ENCODE results near the gene CACNA2D3.
A peak's percentile ranks its signal among the peaks of the same experiment; 100 is the strongest.

The CACNA2D3 gene

GRCh38 chr3:55000953-55001352 lies 878.6 kb downstream of the CACNA2D3 start:
- H3K9ac ChIP-seq (ENCODE audit: low read length): no peak overlapping the region
- no peaks in the 10 kb centered on the region for H3K36me3 ChIP-seq (ENCODE audit: control insufficient read depth, insufficient read depth, low read length, severe bottlenecking)
- H3K9me3 ChIP-seq (ENCODE audit: control insufficient read depth, low read length): no peaks in the 10 kb centered on the region
- peaks cover 20% of the 10 kb centered on the region for H3K4me1 ChIP-seq (ENCODE audit: control insufficient read depth, insufficient read depth, low read length)
- H3K27me3 ChIP-seq (replicated peaks; ENCODE audit: control insufficient read depth, insufficient read depth, low read length): peaks cover 2% of the 10 kb centered on the region
- H3K4me3 ChIP-seq (ENCODE audit: low read length): no peak overlapping the region
- DNase-seq (ENCODE audit: low read depth): no peak

- Histone ChIP-seq H3K9me3 (ENCODE audit: control insufficient read depth, low read length) (no peaks in the 10 kb centered on the region), H3K4me1 (ENCODE audit: control insufficient read depth, insufficient read depth, low read length) (peaks cover 20% of the 10 kb centered on the region), H3K36me3 (ENCODE audit: control insufficient read depth, insufficient read depth, low read length, severe bottlenecking) (no peaks in the 10 kb centered on the region), H3K9ac (ENCODE audit: low read length) (no peak overlapping the region), H3K27me3 (replicated peaks; ENCODE audit: control insufficient read depth, insufficient read depth, low read length) (peaks cover 2% of the 10 kb centered on the region), H3K4me3 (ENCODE audit: low read length) (no peak overlapping the region)
- no peak for DNase-seq (ENCODE audit: low read depth)
Observed at GRCh38 chr3:55002416-55002930, 880.1 kb downstream of the CACNA2D3 start.

DNA sequence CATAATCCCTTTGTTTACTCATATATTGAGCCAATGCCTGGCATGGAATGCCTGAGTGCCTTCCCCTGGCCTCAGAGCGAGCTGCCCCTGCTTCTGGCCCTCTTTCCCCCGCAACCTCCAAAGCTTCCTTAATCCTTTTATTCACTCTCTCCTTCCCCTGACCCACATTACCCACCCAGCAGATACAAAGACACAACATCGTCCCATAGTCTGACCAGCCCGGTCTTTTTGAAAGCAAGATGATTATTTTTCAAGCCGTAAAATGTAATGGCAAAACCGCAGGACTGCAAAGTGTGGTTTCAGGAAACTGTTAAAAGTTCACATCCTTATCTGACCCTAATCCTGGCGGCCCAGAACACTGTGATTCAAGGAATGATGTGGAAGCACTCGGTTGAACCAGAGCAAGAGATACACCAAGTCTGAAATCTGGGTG lies 883.9 kb downstream of the CACNA2D3 start:
- H3K9ac ChIP-seq (ENCODE audit: low read length): no peak overlapping the region
- H3K4me3 ChIP-seq (ENCODE audit: low read length): no peak overlapping the region
- no peaks in the 10 kb centered on the region for H3K9me3 ChIP-seq (ENCODE audit: control insufficient read depth, low read length)
- H3K36me3 ChIP-seq (ENCODE audit: control insufficient read depth, insufficient read depth, low read length, severe bottlenecking): no peaks in the 10 kb centered on the region
- no peaks in the 10 kb centered on the region for H3K4me1 ChIP-seq (ENCODE audit: control insufficient read depth, insufficient read depth, low read length)
- peaks cover 2% of the 10 kb centered on the region for H3K27me3 ChIP-seq (replicated peaks; ENCODE audit: control insufficient read depth, insufficient read depth, low read length)
- DNase-seq (ENCODE audit: low read depth): no peak

DNA sequence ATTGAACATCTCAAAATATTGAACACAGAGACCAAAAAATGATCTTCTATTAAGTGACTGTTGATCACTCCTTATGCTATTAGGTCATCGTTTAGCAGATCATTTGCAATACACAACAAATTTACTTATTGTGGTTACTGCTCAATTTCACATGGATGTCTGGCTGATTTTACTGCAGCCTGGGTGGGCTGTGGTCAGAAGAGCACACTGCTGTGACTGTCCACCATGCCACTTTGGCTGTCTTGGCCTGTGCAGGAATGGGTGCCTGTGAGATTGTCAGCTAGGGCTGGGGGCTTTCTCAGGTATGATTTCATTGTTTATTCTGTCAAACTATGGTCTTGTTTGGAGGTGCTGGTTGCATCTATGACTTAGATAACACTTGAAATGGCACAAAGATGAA lies 885.6 kb downstream of the CACNA2D3 start:
- no peaks in the 10 kb centered on the region for H3K4me1 ChIP-seq (ENCODE audit: control insufficient read depth, insufficient read depth, low read length)
- H3K9me3 ChIP-seq (ENCODE audit: control insufficient read depth, low read length): no peaks in the 10 kb centered on the region
- H3K27me3 ChIP-seq (replicated peaks; ENCODE audit: control insufficient read depth, insufficient read depth, low read length): no peaks in the 10 kb centered on the region
- no peak for DNase-seq (ENCODE audit: low read depth)
- no peak overlapping the region for H3K4me3 ChIP-seq (ENCODE audit: low read length)
- no peaks in the 10 kb centered on the region for H3K36me3 ChIP-seq (ENCODE audit: control insufficient read depth, insufficient read depth, low read length, severe bottlenecking)
- H3K9ac ChIP-seq (ENCODE audit: low read length): no peak overlapping the region

- Histone ChIP-seq H3K9ac (ENCODE audit: low read length) (no peak overlapping the region), H3K36me3 (ENCODE audit: control insufficient read depth, insufficient read depth, low read length, severe bottlenecking) (no peaks in the 10 kb centered on the region), H3K9me3 (ENCODE audit: control insufficient read depth, low read length) (no peaks in the 10 kb centered on the region), H3K27me3 (replicated peaks; ENCODE audit: control insufficient read depth, insufficient read depth, low read length) (no peaks in the 10 kb centered on the region), H3K4me3 (ENCODE audit: low read length) (no peak overlapping the region), H3K4me1 (ENCODE audit: control insufficient read depth, insufficient read depth, low read length) (no peaks in the 10 kb centered on the region)
- no peak for DNase-seq (ENCODE audit: low read depth)
Observed at GRCh38 chr3:55009372-55009771, 887.0 kb downstream of the CACNA2D3 start.

DNA sequence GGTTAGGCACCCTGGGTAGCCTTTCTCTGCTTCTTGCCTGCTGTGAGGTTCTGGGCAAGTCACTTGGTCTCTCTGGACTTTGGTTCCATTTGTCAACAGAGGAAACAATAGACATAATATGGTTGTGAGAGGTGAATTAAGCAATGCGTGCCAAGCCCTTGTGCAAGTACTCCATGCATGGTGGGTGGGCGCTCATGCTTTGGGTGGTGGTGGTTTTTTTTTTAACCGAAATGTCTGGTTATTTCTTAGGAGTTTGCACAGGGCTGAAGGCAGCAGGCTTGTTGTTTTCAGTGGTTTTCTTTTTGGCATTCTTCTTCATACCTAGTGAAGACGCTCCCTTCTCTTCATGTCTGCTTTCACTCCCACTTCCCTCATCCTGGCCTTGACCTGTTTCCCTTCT lies 889.7 kb downstream of the CACNA2D3 start:
- Histone ChIP-seq H3K36me3 (ENCODE audit: control insufficient read depth, insufficient read depth, low read length, severe bottlenecking) (no peaks in the 10 kb centered on the region), H3K9ac (ENCODE audit: low read length) (no peak overlapping the region), H3K4me3 (ENCODE audit: low read length) (no peak overlapping the region), H3K4me1 (ENCODE audit: control insufficient read depth, insufficient read depth, low read length) (peaks cover 4% of the 10 kb centered on the region), H3K27me3 (replicated peaks; ENCODE audit: control insufficient read depth, insufficient read depth, low read length) (no peaks in the 10 kb centered on the region), H3K9me3 (ENCODE audit: control insufficient read depth, low read length) (no peaks in the 10 kb centered on the region)
- DNase-seq (ENCODE audit: low read depth): no peak

- no peak for DNase-seq (ENCODE audit: low read depth)
- H3K27me3 ChIP-seq (replicated peaks; ENCODE audit: control insufficient read depth, insufficient read depth, low read length): no peaks in the 10 kb centered on the region
- peaks cover 4% of the 10 kb centered on the region for H3K4me1 ChIP-seq (ENCODE audit: control insufficient read depth, insufficient read depth, low read length)
- H3K9me3 ChIP-seq (ENCODE audit: control insufficient read depth, low read length): no peaks in the 10 kb centered on the region
- H3K4me3 ChIP-seq (ENCODE audit: low read length): no peak overlapping the region
- H3K36me3 ChIP-seq (ENCODE audit: control insufficient read depth, insufficient read depth, low read length, severe bottlenecking): no peaks in the 10 kb centered on the region
- H3K9ac ChIP-seq (ENCODE audit: low read length): no peak overlapping the region
Observed at GRCh38 chr3:55013145-55013925, 891.0 kb downstream of the CACNA2D3 start.

DNA sequence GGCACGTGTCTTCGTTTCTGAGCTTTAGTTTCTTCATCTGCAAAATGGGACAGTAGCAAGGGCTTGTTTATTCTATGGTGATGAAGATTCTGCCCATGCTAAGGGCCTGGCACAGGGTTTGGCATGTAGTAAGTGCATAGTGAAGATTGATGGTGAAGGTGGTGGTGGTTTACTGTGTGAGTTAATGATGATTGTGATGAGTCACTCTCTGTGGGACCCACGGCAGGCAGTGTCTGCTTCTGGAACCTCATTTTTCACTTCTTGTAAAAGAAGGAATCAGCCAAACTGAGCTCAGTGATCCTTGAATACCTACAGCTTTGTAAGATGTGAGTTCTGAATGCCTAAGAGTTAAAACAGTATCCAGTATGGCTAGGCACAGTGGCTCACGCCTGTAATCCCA lies 891.7 kb downstream of the CACNA2D3 start:
- H3K4me1 ChIP-seq (ENCODE audit: control insufficient read depth, insufficient read depth, low read length): peaks cover 4% of the 10 kb centered on the region
- H3K27me3 ChIP-seq (replicated peaks; ENCODE audit: control insufficient read depth, insufficient read depth, low read length): no peaks in the 10 kb centered on the region
- no peaks in the 10 kb centered on the region for H3K9me3 ChIP-seq (ENCODE audit: control insufficient read depth, low read length)
- H3K36me3 ChIP-seq (ENCODE audit: control insufficient read depth, insufficient read depth, low read length, severe bottlenecking): no peaks in the 10 kb centered on the region
- H3K9ac ChIP-seq (ENCODE audit: low read length): no peak overlapping the region
- H3K4me3 ChIP-seq (ENCODE audit: low read length): no peak overlapping the region
- DNase-seq (ENCODE audit: low read depth): no peak

DNA sequence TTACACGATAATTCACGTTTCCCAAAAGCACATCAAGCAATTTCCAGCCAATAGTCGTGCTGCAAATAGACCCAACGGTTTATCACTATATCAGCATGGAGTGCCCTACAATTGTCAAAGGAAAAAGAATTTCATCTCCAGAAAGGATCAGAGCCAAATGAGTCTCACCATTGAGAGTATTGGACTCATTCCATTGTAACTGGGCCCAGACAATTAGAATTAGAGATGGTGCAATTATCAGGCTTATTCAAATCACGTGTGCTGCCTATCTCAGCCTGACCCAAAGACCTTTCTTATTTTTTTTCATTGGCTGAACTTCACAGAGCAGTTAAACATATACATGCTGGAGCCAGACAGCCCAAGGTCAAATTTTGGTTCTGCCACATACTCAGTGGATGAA lies 892.6 kb downstream of the CACNA2D3 start:
- no peaks in the 10 kb centered on the region for H3K27me3 ChIP-seq (replicated peaks; ENCODE audit: control insufficient read depth, insufficient read depth, low read length)
- H3K9me3 ChIP-seq (ENCODE audit: control insufficient read depth, low read length): no peaks in the 10 kb centered on the region
- H3K4me3 ChIP-seq (ENCODE audit: low read length): no peak overlapping the region
- no peak for DNase-seq (ENCODE audit: low read depth)
- no peaks in the 10 kb centered on the region for H3K36me3 ChIP-seq (ENCODE audit: control insufficient read depth, insufficient read depth, low read length, severe bottlenecking)
- H3K9ac ChIP-seq (ENCODE audit: low read length): no peak overlapping the region
- peaks cover 4% of the 10 kb centered on the region for H3K4me1 ChIP-seq (ENCODE audit: control insufficient read depth, insufficient read depth, low read length)

- Histone ChIP-seq H3K36me3 (ENCODE audit: control insufficient read depth, insufficient read depth, low read length, severe bottlenecking) (no peaks in the 10 kb centered on the region), H3K9me3 (ENCODE audit: control insufficient read depth, low read length) (no peaks in the 10 kb centered on the region), H3K9ac (ENCODE audit: low read length) (no peak overlapping the region), H3K27me3 (replicated peaks; ENCODE audit: control insufficient read depth, insufficient read depth, low read length) (no peaks in the 10 kb centered on the region), H3K4me3 (ENCODE audit: low read length) (no peak overlapping the region), H3K4me1 (ENCODE audit: control insufficient read depth, insufficient read depth, low read length) (peaks cover 4% of the 10 kb centered on the region)
- DNase-seq (ENCODE audit: low read depth): peak; percentile 2
Observed at GRCh38 chr3:55017876-55018275, 895.5 kb downstream of the CACNA2D3 start.

DNA sequence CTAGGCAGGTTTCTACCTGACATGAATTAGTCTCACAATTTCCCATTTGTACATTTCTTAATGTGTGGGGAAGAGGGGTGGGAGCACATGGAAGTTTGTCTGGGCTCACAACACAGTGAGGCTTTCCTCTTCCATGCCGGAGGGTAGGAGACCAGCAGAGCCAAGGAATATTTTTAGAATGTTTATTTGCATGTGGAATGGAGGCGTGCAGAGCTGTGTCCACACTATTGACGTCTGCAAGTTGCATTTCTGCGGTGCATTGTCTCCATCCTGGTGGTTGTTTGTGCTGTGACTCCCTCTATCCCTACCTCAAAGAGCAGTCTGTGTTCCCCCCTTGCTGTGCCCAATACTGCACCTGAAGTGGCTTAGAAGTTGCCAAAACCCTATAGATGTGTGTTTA lies 908.6 kb downstream of the CACNA2D3 start:
- peak; percentile 17 for DNase-seq (ENCODE audit: low read depth)
- H3K9ac ChIP-seq (ENCODE audit: low read length): no peak overlapping the region
- no peaks in the 10 kb centered on the region for H3K27me3 ChIP-seq (replicated peaks; ENCODE audit: control insufficient read depth, insufficient read depth, low read length)
- H3K4me3 ChIP-seq (ENCODE audit: low read length): no peak overlapping the region
- H3K36me3 ChIP-seq (ENCODE audit: control insufficient read depth, insufficient read depth, low read length, severe bottlenecking): no peaks in the 10 kb centered on the region
- H3K9me3 ChIP-seq (ENCODE audit: control insufficient read depth, low read length): no peaks in the 10 kb centered on the region
- no peaks in the 10 kb centered on the region for H3K4me1 ChIP-seq (ENCODE audit: control insufficient read depth, insufficient read depth, low read length)
